HEK293 (cell line): Measurements from ENCODE around the gene ABHD10.

Experiments used
- SP2 ChIP-seq: fragments of 450-650 bp; formaldehyde crosslinking; IDR thresholded peaks from 2 replicates; pipeline ENCODE4 v1.5.1; 2016; ENCODE audit warnings: missing biosample characterization, missing genetic modification characterization
- ZNF146 ChIP-seq: fragments of 450-650 bp; formaldehyde crosslinking; IDR thresholded peaks from 2 replicates; pipeline ENCODE4 v1.5.1; 2016; ENCODE audit warnings: missing biosample characterization, missing genetic modification characterization
- ZNF501 ChIP-seq: fragments of 450-650 bp; formaldehyde crosslinking; IDR thresholded peaks from 2 replicates; pipeline ENCODE4 v1.5.1; 2016; ENCODE audit warnings: missing biosample characterization, missing genetic modification characterization
- ZNF596 ChIP-seq: fragments of 450-650 bp; IDR thresholded peaks from 2 replicates; pipeline ENCODE4 v1.5.0; 2018; ENCODE audit warnings: missing biosample characterization, mild to moderate bottlenecking, missing genetic modification characterization, moderate library complexity
- ZNF76 ChIP-seq: fragments of 450-650 bp; formaldehyde crosslinking; IDR thresholded peaks from 2 replicates; pipeline ENCODE4; 2016; ENCODE audit warnings: low read depth, missing biosample characterization, missing genetic modification characterization, borderline replicate concordance
- TF ChIP-seq, protein P1 (sequence below): fragments of 450-650 bp; formaldehyde crosslinking; IDR thresholded peaks from 2 replicates; pipeline ENCODE4 v1.5.1; 2016; ENCODE audit warnings: missing biosample characterization, missing genetic modification characterization
- TF ChIP-seq, protein P2 (sequence below): fragments of 450-650 bp; formaldehyde crosslinking; IDR thresholded peaks from 2 replicates; pipeline ENCODE4 v1.5.1; 2016; ENCODE audit warnings: missing biosample characterization, missing genetic modification characterization
- TF ChIP-seq, protein P3 (sequence below): sonication (generic); formaldehyde crosslinking; IDR thresholded peaks from 2 replicates; pipeline ENCODE4 v1.8.1; 2022; ENCODE audit warnings: mild to moderate bottlenecking, moderate library complexity, missing genetic modification reagents
- TF ChIP-seq, protein P4 (sequence below): fragments of 450-650 bp; formaldehyde crosslinking; IDR thresholded peaks from 2 replicates; pipeline ENCODE4 v1.5.1; 2016; ENCODE audit warnings: missing biosample characterization, missing genetic modification characterization, low read depth
- TF ChIP-seq, protein P5 (sequence below): fragments of 450-650 bp; formaldehyde crosslinking; IDR thresholded peaks from 2 replicates; pipeline ENCODE4 v1.5.1; 2016; ENCODE audit warnings: missing biosample characterization, missing genetic modification characterization

DNA sequence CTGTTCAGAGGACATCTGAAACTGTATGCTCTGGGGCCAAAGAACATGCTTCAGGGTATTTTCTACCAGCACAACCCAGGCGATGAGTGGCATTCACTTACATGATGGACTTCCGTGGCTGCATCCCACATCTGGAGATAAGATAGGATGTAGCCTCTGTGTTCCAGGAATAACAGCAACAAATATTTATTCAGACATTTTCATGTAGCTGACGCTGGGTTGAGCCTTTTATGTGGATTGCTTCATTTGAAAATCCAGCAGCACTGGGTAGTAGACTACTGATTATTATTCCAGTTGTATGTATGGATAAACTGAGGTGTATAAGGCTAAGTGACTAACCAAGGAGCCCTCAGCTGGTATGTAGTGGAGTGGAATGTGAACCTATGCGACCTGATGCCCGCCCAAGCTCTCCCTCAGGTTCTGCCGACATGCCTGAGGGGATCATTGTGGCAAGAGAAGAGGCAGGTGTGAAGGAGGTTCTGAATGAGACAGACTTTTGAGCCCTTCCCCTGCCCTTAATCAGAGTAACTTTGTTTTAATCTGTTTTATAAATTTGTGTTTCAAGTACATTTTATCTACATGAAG lies 25.9 kb upstream of the ABHD10 start:
- TF ChIP-seq, protein P1, sequence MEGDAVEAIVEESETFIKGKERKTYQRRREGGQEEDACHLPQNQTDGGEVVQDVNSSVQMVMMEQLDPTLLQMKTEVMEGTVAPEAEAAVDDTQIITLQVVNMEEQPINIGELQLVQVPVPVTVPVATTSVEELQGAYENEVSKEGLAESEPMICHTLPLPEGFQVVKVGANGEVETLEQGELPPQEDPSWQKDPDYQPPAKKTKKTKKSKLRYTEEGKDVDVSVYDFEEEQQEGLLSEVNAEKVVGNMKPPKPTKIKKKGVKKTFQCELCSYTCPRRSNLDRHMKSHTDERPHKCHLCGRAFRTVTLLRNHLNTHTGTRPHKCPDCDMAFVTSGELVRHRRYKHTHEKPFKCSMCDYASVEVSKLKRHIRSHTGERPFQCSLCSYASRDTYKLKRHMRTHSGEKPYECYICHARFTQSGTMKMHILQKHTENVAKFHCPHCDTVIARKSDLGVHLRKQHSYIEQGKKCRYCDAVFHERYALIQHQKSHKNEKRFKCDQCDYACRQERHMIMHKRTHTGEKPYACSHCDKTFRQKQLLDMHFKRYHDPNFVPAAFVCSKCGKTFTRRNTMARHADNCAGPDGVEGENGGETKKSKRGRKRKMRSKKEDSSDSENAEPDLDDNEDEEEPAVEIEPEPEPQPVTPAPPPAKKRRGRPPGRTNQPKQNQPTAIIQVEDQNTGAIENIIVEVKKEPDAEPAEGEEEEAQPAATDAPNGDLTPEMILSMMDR = no peak
- TF ChIP-seq, protein P2, sequence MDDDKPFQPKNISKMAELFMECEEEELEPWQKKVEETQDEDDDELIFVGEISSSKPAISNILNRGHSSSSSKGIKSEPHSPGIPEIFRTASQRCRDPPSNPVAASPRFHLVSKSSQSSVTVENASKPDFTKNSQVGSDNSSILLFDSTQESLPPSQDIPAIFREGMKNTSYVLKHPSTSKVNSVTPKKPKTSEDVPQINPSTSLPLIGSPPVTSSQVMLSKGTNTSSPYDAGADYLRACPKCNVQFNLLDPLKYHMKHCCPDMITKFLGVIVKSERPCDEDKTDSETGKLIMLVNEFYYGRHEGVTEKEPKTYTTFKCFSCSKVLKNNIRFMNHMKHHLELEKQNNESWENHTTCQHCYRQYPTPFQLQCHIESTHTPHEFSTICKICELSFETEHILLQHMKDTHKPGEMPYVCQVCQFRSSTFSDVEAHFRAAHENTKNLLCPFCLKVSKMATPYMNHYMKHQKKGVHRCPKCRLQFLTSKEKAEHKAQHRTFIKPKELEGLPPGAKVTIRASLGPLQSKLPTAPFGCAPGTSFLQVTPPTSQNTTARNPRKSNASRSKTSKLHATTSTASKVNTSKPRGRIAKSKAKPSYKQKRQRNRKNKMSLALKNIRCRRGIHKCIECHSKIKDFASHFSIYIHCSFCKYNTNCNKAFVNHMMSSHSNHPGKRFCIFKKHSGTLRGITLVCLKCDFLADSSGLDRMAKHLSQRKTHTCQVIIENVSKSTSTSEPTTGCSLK = no peak
- TF ChIP-seq, protein P3, sequence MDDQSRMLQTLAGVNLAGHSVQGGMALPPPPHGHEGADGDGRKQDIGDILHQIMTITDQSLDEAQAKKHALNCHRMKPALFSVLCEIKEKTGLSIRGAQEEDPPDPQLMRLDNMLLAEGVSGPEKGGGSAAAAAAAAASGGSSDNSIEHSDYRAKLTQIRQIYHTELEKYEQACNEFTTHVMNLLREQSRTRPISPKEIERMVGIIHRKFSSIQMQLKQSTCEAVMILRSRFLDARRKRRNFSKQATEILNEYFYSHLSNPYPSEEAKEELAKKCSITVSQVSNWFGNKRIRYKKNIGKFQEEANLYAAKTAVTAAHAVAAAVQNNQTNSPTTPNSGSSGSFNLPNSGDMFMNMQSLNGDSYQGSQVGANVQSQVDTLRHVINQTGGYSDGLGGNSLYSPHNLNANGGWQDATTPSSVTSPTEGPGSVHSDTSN (CRISPR knock-in tag) = no peak
- TF ChIP-seq, protein P4, sequence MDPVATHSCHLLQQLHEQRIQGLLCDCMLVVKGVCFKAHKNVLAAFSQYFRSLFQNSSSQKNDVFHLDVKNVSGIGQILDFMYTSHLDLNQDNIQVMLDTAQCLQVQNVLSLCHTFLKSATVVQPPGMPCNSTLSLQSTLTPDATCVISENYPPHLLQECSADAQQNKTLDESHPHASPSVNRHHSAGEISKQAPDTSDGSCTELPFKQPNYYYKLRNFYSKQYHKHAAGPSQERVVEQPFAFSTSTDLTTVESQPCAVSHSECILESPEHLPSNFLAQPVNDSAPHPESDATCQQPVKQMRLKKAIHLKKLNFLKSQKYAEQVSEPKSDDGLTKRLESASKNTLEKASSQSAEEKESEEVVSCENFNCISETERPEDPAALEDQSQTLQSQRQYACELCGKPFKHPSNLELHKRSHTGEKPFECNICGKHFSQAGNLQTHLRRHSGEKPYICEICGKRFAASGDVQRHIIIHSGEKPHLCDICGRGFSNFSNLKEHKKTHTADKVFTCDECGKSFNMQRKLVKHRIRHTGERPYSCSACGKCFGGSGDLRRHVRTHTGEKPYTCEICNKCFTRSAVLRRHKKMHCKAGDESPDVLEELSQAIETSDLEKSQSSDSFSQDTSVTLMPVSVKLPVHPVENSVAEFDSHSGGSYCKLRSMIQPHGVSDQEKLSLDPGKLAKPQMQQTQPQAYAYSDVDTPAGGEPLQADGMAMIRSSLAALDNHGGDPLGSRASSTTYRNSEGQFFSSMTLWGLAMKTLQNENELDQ (tag by site-specific recombination) = no peak
- TF ChIP-seq ZNF76 (no peak), SP2 (tag by site-specific recombination) (no peak), ZNF596 (tag by site-specific recombination) (no peak), ZNF501 (no peak), ZNF146 (tag by site-specific recombination) (no peak)
- TF ChIP-seq, protein P5, sequence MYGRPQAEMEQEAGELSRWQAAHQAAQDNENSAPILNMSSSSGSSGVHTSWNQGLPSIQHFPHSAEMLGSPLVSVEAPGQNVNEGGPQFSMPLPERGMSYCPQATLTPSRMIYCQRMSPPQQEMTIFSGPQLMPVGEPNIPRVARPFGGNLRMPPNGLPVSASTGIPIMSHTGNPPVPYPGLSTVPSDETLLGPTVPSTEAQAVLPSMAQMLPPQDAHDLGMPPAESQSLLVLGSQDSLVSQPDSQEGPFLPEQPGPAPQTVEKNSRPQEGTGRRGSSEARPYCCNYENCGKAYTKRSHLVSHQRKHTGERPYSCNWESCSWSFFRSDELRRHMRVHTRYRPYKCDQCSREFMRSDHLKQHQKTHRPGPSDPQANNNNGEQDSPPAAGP = no peak
